ENCODE results near the gene ARFGAP1.
"Not testable (repeated sequence)": the region's sequence is repeated elsewhere in the genome, so short reads cannot be mapped to it uniquely, and the experiment has no call there.

The ARFGAP1 gene

GRCh38 chr20:63293456-63293855 lies 20.8 kb downstream of the ARFGAP1 start:
- no peak for DNase-seq

GRCh38 chr20:63293871-63294535 lies 21.4 kb downstream of the ARFGAP1 start:
- no peak for DNase-seq

DNA sequence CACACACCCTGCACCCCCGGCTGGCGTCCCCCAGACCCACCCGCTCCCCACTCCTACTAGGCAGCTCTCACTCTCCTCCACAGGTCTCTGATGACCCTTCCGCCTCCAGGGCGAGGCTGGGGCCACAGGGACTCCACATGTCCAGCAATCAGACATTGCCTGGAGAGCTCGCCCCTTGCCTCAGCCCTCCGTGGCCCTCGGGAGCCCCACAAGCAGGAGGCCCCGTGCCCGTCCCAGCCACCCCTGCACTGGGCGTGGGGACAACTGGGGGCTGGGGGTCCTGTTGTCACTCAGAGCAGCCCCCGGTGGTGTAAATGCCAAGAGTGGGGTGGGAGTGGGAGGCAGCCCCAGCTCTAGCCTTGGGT lies 21.9 kb downstream of the ARFGAP1 start:
- no peak for DNase-seq

DNA sequence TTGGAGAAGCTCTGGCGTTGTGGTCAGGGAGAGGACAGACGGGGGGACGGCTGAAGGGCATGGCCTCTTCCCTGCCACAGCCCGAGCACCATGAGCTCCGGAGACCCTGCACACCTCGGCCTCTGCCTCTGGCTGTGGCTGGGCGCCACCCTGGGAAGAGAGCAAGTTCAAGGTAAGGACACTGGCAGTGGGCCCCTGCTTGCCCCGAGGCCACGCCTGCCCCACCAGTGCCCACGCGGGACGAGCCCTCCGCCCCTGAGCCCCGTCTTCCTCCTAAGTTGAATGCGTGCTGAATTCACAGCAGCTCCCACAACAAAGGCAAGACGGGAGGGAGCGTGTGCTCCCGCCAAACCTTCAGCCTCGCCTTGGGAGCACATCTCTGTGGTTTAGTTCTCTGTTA lies 22.4 kb downstream of the ARFGAP1 start:
- DNase-seq, result no peak

- DNase-seq, result no peak
These were observed 22.8 kb downstream of the ARFGAP1 start for GRCh38 chr20:63295422-63295821.

- DNase-seq, result no peak
These were observed 23.2 kb downstream of the ARFGAP1 start for GRCh38 chr20:63295846-63296245.

- DNase-seq, result no peak
These were observed 24.1 kb downstream of the ARFGAP1 start for GRCh38 chr20:63296531-63297299.

DNA sequence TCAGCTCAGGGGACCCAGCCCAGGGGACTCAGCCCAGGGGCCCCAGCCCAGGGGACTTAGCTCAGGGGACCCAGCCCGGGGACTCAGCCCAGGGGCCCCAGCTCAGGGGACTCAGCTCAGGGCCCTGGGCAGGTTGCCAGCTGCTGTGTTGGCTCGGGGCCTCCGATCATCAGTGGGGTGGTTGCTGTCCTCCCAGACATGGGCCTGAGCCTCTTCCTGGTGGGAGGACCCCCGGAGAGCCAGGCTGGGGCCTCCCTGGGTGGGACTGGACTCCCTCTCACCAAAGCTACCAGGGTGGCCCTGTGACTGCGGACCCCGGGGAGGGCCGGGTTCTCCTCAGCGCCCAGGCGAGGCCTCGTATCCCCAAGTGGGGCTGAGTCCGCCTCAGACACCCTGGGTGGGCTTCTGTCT lies 24.8 kb downstream of the ARFGAP1 start:
- DNase-seq, result no peak

GRCh38 chr20:63297796-63298572 lies 25.4 kb downstream of the ARFGAP1 start:
- DNase-seq, result no peak

DNA sequence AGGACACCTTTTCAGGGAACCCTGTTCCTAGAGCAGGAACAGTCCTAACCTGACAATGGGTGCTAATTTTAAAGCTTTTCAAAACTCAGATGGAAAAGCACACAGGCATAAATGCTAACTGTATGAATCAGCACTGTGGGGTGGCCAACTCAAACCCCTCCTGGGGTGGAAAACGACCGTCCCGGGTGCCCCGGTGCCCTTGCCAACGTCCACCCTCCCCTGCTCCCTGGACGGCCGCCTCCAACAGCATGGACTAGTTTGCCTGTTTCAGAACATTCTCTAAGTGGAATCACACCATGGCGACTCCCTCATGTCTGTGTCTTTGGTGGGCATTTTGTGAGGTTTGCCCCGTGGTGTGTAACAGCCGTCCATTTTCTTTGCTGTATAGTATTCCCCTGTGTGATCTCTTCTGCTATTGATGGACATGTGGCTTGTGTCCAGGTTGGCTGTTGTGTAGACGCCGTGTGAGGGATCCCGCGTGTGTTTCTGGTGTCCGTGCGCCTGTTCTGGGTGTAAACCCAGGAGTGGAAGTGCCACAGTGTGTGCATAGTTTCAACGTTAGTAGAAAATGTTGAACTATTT lies 26.2 kb downstream of the ARFGAP1 start:
- no peak for DNase-seq

- DNase-seq, result no peak
These were observed 29.1 kb downstream of the ARFGAP1 start for GRCh38 chr20:63301671-63302070.

GRCh38 chr20:63303095-63303666 lies 30.6 kb downstream of the ARFGAP1 start:
- no peak for DNase-seq

DNA sequence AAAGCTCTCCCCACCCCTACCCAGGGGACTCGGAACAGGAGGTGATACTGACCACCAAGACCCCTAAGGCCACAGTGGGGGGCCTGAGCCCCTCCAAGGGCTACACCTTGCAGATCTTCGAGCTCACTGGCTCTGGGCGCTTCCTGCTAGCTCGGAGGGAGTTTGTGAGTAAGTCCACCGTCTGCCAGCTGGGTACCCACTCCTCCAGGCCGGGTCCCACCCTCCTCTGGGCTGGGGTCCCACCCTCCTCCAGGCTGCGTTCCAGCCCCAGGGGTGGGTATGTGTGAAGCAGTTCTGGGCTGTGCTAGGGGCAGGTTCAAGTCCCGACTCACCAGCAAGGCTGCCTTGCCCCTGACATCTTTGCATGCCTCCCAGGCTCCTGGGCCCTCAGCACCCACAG lies 32.8 kb downstream of the ARFGAP1 start:
- DNase-seq, result no peak

- not testable (repeated sequence) for DNase-seq
These were observed 33.5 kb downstream of the ARFGAP1 start for GRCh38 chr20:63305933-63306672.

GRCh38 chr20:63306673-63307537 lies 34.3 kb downstream of the ARFGAP1 start:
- DNase-seq, result no peak

DNA sequence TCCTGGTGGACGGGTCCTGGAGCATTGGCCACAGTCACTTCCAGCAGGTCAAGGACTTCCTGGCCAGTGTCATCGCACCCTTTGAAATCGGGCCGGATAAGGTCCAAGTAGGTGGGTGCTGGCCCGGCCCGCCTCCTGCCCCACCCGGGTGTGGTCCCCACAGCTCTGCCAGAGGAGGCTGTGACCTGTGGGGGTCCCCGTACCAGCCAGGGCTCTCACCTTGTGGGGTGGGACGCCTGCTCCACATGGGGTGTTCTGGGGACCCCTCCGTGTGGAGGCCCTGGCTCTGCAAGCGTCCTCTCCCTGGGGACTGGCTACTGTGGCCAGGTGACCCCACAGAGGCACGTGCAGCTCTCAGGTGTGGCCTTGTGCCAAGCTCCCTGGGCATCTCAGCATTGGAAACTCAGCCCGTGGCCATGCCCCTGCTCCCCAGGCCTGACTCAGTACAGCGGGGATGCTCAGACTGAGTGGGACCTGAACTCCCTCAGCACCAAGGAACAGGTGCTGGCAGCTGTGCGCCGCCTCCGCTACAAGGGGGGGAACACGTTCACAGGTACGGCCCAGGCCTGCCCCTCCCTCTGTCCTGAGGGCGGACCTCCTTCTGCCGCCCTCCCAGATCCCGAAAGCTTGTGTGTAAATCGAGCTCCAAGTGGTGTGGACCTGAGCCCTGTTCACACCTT lies 35.1 kb downstream of the ARFGAP1 start:
- DNase-seq, result no peak

DNA sequence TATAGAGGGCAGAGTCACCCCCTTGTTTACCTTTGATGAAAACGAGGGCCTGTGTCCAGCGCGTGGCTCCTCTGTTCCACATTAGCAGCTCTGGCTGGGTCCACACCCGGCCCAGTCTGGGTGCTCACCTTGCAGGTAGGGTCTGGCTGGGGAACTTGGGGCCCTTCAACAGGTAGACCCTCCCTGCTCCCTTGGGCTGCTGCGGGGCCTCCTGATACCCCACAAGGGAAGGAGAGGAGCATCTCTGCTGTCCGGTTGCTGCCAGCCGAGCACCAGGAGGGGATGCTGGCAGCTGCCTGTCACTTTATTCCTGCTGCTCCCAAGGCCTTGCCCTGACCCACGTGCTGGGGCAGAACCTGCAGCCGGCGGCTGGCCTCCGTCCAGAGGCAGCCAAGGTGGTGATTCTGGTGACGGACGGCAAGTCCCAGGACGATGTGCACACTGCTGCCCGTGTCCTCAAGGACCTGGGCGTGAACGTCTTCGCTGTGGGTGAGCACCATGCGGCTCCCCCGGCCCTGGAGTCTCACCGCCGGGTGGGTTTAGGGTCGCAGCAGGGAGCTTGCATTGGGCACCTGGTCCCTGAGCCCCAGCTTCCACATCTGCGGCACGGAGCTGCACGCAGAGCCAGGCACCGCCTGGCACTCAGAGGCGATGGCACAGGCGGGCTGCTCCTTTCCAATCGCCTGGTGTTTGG lies 35.8 kb downstream of the ARFGAP1 start:
- no peak for DNase-seq

DNA sequence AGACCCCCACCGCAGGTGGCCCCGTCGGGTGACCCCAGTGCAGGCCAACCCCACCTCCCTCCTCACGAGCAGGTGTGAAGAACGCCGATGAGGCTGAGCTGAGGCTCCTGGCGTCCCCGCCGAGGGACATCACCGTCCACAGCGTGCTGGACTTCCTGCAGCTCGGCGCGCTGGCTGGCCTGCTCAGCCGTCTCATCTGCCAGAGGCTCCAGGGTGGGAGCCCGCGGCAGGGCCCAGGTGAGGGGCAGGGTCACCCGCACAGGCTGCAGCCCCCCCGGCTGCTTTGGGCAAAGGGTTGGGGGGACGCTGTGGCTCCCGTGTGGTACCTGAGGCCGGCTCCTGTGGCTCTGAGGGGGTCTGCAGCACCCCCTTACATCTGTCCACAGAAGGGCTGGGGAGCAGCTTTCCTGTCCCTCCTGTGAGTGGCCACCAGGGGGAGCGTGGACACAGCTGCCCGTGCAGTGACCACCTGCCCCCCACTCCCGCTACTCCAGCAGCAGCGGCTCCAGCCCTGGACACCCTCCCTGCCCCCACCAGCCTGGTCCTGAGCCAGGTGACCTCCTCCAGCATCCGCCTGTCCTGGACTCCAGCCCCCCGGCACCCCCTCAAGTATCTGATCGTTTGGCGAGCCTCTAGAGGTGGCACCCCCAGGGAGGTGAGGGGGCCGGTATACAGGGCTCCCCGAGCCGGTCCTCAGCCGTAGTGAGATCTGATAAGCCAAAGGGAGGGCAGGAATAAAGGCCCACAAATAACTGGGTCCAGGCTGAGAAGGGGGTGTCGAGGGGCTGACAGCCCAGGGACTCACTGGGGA lies 36.9 kb downstream of the ARFGAP1 start:
- no peak for DNase-seq
